ENCODE measurements around the gene LDLRAD3.

The LDLRAD3 gene

DNA sequence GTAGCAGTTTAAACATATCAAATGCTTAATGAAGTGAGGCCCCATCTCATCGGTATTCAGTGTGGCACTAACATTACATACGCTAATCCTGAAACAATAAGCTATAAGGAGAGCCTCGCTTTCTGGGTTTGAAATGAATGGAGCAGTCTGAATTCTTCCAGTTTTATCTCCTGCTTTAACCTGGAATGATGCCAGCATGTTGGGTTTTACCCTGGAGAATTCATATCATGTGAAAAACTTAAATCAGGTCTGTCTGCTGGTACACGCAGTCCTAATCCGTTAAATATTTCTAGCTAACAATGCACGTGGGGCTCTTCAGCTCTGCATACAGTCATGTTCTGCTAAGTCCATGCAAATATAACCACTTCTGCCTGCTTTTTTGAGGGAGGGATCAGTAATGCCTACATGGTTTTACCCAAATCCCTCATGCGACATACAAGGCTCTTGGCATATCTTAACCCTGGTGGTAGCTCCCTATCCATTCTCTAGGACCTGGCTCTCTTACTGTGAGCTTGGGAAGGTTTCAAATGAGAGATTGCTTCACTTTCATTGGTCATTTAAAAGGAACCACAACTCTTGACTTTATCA lies 252.6 kb downstream of the LDLRAD3 start:
- no peak for TF ChIP-seq ZFX (IDR thresholded peaks at IDR 0.05; ENCODE audit: borderline replicate concordance)
- TF ChIP-seq, protein P1, sequence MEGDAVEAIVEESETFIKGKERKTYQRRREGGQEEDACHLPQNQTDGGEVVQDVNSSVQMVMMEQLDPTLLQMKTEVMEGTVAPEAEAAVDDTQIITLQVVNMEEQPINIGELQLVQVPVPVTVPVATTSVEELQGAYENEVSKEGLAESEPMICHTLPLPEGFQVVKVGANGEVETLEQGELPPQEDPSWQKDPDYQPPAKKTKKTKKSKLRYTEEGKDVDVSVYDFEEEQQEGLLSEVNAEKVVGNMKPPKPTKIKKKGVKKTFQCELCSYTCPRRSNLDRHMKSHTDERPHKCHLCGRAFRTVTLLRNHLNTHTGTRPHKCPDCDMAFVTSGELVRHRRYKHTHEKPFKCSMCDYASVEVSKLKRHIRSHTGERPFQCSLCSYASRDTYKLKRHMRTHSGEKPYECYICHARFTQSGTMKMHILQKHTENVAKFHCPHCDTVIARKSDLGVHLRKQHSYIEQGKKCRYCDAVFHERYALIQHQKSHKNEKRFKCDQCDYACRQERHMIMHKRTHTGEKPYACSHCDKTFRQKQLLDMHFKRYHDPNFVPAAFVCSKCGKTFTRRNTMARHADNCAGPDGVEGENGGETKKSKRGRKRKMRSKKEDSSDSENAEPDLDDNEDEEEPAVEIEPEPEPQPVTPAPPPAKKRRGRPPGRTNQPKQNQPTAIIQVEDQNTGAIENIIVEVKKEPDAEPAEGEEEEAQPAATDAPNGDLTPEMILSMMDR (IDR thresholded peaks at IDR 0.05) = no peak
- H3K27ac ChIP-seq = no peak overlapping the region

DNA sequence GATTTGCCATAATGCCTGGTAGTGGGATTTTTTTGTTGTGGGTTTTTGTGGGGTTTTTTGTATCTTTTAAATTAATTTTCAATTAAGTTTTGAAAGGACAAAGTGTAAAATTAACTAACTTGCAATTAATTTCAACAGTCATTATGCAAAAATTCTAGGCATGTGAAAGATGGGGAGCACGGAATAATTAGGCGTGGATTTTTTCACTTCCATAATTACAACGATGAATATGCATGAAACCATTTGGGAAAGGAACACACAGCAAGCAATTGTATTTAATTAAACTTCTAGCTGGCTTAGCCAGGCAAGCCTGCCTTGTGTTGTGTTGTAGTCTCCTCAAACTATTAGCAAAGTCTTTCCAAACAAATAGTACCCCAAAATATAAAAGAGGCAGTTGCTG lies 257.5 kb downstream of the LDLRAD3 start:
- H3K27ac ChIP-seq = no peak overlapping the region
- TF ChIP-seq ZFX (IDR thresholded peaks at IDR 0.05; ENCODE audit: borderline replicate concordance) = no peak
- TF ChIP-seq, protein P1 (IDR thresholded peaks at IDR 0.05) = no peak

DNA sequence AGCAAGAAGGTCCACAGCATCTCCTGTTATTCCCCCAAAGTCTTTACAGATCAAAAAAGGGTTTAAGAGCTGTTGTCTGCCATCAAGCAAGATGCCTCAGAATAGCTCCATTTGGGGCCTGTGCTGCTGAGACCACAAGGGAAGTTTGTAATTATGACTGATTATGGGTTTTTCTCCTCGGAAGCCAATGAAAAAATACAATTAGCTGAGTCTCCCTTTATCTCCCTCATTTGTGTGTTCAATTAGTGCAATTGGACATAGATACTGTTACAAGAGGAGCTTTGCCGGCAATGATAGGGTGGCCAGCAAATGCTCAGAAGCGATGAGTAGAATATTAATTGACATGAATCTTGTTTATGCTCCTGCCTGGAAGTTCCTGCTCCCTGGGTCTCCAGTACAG lies 261.7 kb downstream of the LDLRAD3 start:
- TF ChIP-seq ZFX (IDR thresholded peaks at IDR 0.05; ENCODE audit: borderline replicate concordance) = no peak
- TF ChIP-seq, protein P1 (IDR thresholded peaks at IDR 0.05) = no peak
- no peak overlapping the region for H3K27ac ChIP-seq

DNA sequence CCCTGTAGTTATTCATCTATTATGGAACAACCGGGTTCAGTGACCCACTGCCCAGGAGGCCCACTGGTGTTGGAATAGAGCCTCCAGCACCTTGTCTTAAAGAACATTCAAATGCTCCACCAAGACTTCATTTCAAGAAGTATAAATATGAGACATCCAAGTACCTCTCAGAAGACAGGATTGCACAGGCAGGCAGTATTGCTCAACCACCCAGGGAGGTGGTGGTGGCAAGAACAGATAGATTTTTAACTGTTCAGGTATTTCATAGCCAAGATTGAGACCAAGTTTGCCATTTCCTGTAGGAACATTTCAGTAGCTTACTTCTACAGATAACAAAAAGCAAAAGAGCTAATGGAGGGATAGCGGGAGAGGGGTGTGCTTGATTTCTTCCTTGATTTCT lies 266.7 kb downstream of the LDLRAD3 start:
- no peak overlapping the region for H3K27ac ChIP-seq
- TF ChIP-seq, protein P1 (IDR thresholded peaks at IDR 0.05) = no peak
- TF ChIP-seq ZFX (IDR thresholded peaks at IDR 0.05; ENCODE audit: borderline replicate concordance) = no peak

DNA sequence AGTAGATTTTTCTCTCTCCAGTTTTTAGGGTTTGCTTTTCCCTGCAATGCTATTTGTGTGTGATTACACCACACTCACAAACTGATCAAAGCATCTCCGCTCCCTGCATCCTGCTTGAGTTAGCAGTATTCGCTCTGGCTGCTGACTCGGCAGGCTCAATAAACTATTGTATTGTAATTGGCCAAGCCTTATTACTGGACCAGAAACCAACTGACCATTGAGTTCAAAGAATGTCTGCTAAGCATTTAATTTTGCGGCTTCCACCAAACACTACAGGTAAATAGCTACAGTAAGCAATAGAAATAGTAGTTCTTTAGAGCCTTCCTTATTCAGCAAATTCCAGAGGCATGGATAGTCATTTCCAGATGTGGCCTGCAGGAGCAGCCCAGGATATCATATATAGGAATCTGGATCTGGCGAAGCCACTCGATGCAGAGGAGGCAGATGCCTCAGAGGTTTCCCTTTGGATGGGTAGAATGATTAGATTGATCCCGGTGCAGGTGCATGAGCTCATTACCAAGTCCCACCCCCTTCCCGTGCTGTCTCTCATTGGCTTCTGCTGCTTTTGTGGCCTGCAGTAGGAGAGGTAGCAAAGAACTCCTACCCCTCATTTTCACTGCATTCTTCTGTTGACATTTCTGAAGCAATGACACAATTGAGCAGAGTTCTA lies 268.0 kb downstream of the LDLRAD3 start:
- TF ChIP-seq, protein P1 (IDR thresholded peaks at IDR 0.05) = no peak
- no peak for TF ChIP-seq ZFX (IDR thresholded peaks at IDR 0.05; ENCODE audit: borderline replicate concordance)
- no peak overlapping the region for H3K27ac ChIP-seq

DNA sequence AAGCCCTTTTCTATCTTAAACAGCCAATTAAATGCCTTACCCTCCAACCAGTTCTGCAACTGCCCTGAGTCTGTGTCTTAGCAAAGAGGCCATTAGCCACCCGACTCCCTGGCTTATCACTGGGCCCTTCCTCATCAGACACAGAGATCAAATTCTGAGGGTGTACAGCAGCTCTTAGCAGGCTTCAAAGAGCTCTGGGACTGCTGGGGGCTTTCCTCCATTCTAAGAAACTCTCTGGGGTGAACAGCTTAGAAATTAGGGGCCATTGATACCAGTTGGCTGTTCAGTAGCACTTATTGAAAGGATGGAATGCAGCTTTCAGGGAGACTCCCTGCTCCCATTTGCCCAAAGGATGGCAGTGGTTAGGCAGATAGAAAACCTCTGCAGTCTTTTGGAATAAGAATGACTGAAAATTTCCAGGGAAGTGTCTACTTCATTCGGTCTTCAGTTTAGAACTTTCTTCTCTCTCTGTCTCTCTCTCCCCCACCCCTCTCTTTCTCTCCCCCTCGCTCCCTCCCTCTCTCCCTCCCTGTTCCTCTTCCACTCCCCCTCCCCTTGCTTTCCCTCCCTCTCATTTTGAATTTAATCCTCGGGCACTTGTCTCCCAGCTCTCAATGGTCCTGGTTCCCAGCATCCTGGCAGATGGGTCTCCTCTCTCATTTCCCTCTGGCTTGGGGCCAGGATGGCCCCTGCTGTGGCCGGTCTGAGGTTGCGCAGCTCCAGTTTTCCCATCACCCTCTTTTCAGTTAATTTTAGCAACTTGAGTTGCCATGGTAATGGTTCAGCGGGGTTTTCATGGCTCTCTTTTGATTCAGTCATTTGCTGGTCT lies 268.9 kb downstream of the LDLRAD3 start:
- no peak overlapping the region for H3K27ac ChIP-seq
- TF ChIP-seq, protein P1 (IDR thresholded peaks at IDR 0.05) = no peak
- no peak for TF ChIP-seq ZFX (IDR thresholded peaks at IDR 0.05; ENCODE audit: borderline replicate concordance)

Data from 22Rv1 (cell line).